Measurements from ENCODE around the gene C21orf58.

C21orf58 gene

DNA sequence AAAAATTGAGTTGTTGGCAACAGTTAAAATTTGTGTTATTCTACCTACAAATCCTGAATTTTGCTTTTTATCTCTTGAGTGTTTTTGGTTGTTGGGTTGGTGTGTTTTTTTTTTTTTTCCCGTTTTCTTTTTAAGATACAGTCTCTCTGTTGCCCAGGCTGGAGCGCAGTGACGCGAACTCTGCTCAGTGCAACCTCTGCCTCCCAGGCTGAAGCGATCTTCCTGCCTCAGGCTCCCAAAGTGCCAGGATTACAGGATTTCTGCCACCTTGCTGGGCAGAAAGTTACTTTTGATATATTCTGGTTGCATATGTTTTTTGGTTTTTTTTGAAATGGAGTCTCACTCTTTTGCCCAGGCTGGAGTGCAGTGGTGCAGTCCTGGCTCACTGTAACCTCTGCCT lies 4.5 kb upstream of the C21orf58 start:
- TF ChIP-seq, protein P1, sequence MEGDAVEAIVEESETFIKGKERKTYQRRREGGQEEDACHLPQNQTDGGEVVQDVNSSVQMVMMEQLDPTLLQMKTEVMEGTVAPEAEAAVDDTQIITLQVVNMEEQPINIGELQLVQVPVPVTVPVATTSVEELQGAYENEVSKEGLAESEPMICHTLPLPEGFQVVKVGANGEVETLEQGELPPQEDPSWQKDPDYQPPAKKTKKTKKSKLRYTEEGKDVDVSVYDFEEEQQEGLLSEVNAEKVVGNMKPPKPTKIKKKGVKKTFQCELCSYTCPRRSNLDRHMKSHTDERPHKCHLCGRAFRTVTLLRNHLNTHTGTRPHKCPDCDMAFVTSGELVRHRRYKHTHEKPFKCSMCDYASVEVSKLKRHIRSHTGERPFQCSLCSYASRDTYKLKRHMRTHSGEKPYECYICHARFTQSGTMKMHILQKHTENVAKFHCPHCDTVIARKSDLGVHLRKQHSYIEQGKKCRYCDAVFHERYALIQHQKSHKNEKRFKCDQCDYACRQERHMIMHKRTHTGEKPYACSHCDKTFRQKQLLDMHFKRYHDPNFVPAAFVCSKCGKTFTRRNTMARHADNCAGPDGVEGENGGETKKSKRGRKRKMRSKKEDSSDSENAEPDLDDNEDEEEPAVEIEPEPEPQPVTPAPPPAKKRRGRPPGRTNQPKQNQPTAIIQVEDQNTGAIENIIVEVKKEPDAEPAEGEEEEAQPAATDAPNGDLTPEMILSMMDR (IDR thresholded peaks at IDR 0.05; ENCODE audit: borderline replicate concordance, extremely low read depth, low read length, poor library complexity, severe bottlenecking) = no peak
- TF ChIP-seq EZH2 (IDR thresholded peaks at IDR 0.05; ENCODE audit: borderline replicate concordance, low read depth, low read length, severe bottlenecking) = no peak
- Histone ChIP-seq H4K20me1 (ENCODE audit: insufficient read depth, low read length) (peaks cover 34% of the 10 kb centered on the region), H3K27ac (ENCODE audit: low read length) (no peak overlapping the region), H3K4me3 (ENCODE audit: low read depth in 1 of 2, low read length in 2 of 2) (no peak overlapping the region), H3K36me3 (ENCODE audit: insufficient read depth, low read length) (peaks cover 59% of the 10 kb centered on the region), H3K79me2 (ENCODE audit: insufficient read depth, low read length) (peaks cover 89% of the 10 kb centered on the region), H3K4me2 (ENCODE audit: insufficient read depth, low read length) (no peak overlapping the region), H3K9me3 (ENCODE audit: insufficient read depth, low read length, severe bottlenecking) (no peaks in the 10 kb centered on the region), H3K27me3 (ENCODE audit: insufficient read depth, low read length, poor library complexity) (no peaks in the 10 kb centered on the region), H3K9ac (ENCODE audit: low read depth, low read length) (no peak overlapping the region), H3K4me1 (ENCODE audit: insufficient read depth, low read length) (peaks cover 21% of the 10 kb centered on the region), H2AFZ (ENCODE audit: low read depth, low read length) (no peak overlapping the region)
- DNase-seq = no peak
- ATAC-seq (ENCODE audit: insufficient read depth, low read depth) = no peak

DNA sequence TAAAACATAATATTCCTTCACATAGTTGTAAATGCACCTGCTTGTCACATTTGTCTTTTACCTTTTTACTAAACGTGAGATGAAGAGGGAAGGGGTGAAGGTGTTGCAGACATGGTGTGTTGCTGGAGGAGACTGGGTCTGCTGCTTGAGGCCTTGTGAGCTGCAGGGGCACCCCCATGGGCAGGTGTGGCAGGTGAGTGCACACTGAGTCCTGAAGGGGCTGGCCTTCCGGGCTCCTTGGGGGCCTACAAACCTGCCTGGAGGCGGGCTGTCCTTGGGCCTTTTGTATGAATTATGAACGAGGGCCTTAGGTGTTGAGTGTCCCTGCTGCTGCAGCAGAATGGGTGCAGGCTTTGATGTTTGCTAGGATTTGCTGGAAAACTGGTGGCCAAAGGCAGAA lies 4.0 kb upstream of the C21orf58 start:
- H3K36me3 ChIP-seq (ENCODE audit: insufficient read depth, low read length) = peaks cover 61% of the 10 kb centered on the region
- peaks cover 38% of the 10 kb centered on the region for H4K20me1 ChIP-seq (ENCODE audit: insufficient read depth, low read length)
- no peak overlapping the region for H3K4me2 ChIP-seq (ENCODE audit: insufficient read depth, low read length)
- H2AFZ ChIP-seq (ENCODE audit: low read depth, low read length) = no peak overlapping the region
- H3K9ac ChIP-seq (ENCODE audit: low read depth, low read length) = no peak overlapping the region
- H3K79me2 ChIP-seq (ENCODE audit: insufficient read depth, low read length) = peaks cover 90% of the 10 kb centered on the region
- H3K4me3 ChIP-seq (ENCODE audit: low read depth in 1 of 2, low read length in 2 of 2) = no peak overlapping the region
- ATAC-seq (ENCODE audit: insufficient read depth, low read depth) (no peak), DNase-seq (no peak)
- no peak overlapping the region for H3K27ac ChIP-seq (ENCODE audit: low read length)
- no peaks in the 10 kb centered on the region for H3K27me3 ChIP-seq (ENCODE audit: insufficient read depth, low read length, poor library complexity)
- no peaks in the 10 kb centered on the region for H3K9me3 ChIP-seq (ENCODE audit: insufficient read depth, low read length, severe bottlenecking)
- H3K4me1 ChIP-seq (ENCODE audit: insufficient read depth, low read length) = peaks cover 21% of the 10 kb centered on the region
- TF ChIP-seq, protein P1 (IDR thresholded peaks at IDR 0.05; ENCODE audit: borderline replicate concordance, extremely low read depth, low read length, poor library complexity, severe bottlenecking) = no peak
- TF ChIP-seq EZH2 (IDR thresholded peaks at IDR 0.05; ENCODE audit: borderline replicate concordance, low read depth, low read length, severe bottlenecking) = no peak

DNA sequence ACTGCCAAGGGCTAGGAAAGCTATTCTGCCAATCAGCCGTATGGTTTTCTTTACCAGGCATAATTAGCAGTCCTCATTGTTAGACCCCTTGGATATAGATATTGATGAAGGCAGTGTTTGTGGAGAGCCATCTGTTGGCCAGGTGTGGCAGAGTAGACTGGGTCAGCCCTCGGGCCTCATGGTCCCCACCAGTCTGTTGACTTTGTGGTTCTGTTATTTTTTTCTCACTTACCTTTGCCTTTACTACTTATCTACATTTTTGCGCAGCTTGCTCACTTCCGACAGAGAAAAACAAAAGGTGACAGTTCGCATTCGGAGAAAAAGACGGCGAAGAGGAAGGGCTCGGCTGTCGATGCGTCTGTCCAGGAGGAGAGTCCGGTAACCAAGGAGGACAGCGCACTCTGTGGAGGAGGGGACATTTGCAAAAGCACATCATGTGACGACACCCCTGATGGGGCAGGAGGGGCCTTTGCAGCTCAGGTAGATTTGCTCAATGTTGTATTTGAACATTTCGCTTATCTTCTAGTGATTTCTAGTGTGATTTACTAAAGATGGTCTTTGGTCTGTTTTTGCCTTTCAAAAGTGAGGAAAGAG lies 2.5 kb upstream of the C21orf58 start:
- H3K36me3 ChIP-seq (ENCODE audit: insufficient read depth, low read length) = peaks cover 66% of the 10 kb centered on the region
- peaks cover 53% of the 10 kb centered on the region for H4K20me1 ChIP-seq (ENCODE audit: insufficient read depth, low read length)
- DNase-seq (no peak), ATAC-seq (ENCODE audit: insufficient read depth, low read depth) (no peak)
- H3K9ac ChIP-seq (ENCODE audit: low read depth, low read length) = peak overlapping the region; percentile 30; the same call in 1 of the 2 replicates
- H3K4me1 ChIP-seq (ENCODE audit: insufficient read depth, low read length) = peaks cover 35% of the 10 kb centered on the region
- peak overlapping the region; percentile 82 for H3K4me2 ChIP-seq (ENCODE audit: insufficient read depth, low read length)
- H3K27ac ChIP-seq (ENCODE audit: low read length) = peak overlapping the region; percentile 29; the same call in 1 of the 2 replicates
- H3K27me3 ChIP-seq (ENCODE audit: insufficient read depth, low read length, poor library complexity) = no peaks in the 10 kb centered on the region
- no peaks in the 10 kb centered on the region for H3K9me3 ChIP-seq (ENCODE audit: insufficient read depth, low read length, severe bottlenecking)
- peak overlapping the region in 1 of 2 experiments; percentile 66; a peak in 1 of 4 replicates for H3K4me3 ChIP-seq (ENCODE audit: low read depth in 1 of 2, low read length in 2 of 2)
- H3K79me2 ChIP-seq (ENCODE audit: insufficient read depth, low read length) = peaks cover 90% of the 10 kb centered on the region
- TF ChIP-seq, protein P1 (IDR thresholded peaks at IDR 0.05; ENCODE audit: borderline replicate concordance, extremely low read depth, low read length, poor library complexity, severe bottlenecking) = no peak
- TF ChIP-seq EZH2 (IDR thresholded peaks at IDR 0.05; ENCODE audit: borderline replicate concordance, low read depth, low read length, severe bottlenecking) = no peak
- no peak overlapping the region for H2AFZ ChIP-seq (ENCODE audit: low read depth, low read length)
